Kidney (tissue), 14 donors: ENCODE measurements around the gene PCARE. TPM values are rescaled to one million over a fixed set of nuclear protein-coding genes. Genes with fewer than 3 reads are reported as not detected.

Experiments
- DNase-seq, 5 donors: peaks; one replicate each; pipeline ENCODE4 v3.0.0-alpha.2; 2013 to 2020
- FAIRE-seq: peaks from 2 replicates; lab custom pipeline; 2012; peaks lifted over from hg19 to GRCh38; lab: Jason Lieb, UNC
- H3K27ac ChIP-seq, 2 donors: one replicate each; pipeline ENCODE4 v1.7.0; 2013; ENCODE audit warnings: low read depth in 2 of 2, low read length in 2 of 2, inconsistent platforms in 1 of 2
- H3K27me3 ChIP-seq: one replicate; pipeline ENCODE4 v1.7.1; 2013; ENCODE audit warnings: low read length, inconsistent platforms; ENCODE audit not compliant: control insufficient read depth, insufficient read depth
- H3K36me3 ChIP-seq, 3 donors: one replicate each; pipeline versions ENCODE4 v1.7.0 to v1.7.1; 2013; ENCODE audit warnings: low read length in 3 of 3, control low read depth in 1 of 3, inconsistent platforms in 1 of 3; ENCODE audit not compliant: insufficient read depth in 3 of 3, control insufficient read depth in 2 of 3
- H3K4me1 ChIP-seq, 3 donors: one replicate each; pipeline versions ENCODE4 v1.7.0 to v1.7.1; 2013; ENCODE audit warnings: low read length in 3 of 3, inconsistent platforms in 1 of 3, low read depth in 1 of 3; ENCODE audit not compliant: control insufficient read depth in 2 of 3, insufficient read depth in 2 of 3
- H3K4me3 ChIP-seq, 3 donors: one replicate each; pipeline versions ENCODE4 v1.7.0 to v1.8.1; 2013; ENCODE audit warnings: low read length in 3 of 3, control low read depth in 1 of 3, inconsistent platforms in 1 of 3
- H3K9ac ChIP-seq, 3 donors: one replicate each; pipeline versions ENCODE4 v1.7.0 to v1.7.1; 2013; ENCODE audit warnings: low read length in 3 of 3, control low read depth in 1 of 3, inconsistent platforms in 1 of 3
- H3K9me3 ChIP-seq, 3 donors: one replicate each; pipeline versions ENCODE4 v1.7.0 to v1.7.1; 2013; ENCODE audit warnings: low read length in 3 of 3, control low read depth in 1 of 3, inconsistent platforms in 1 of 3; ENCODE audit not compliant: control insufficient read depth in 2 of 3, insufficient read depth in 1 of 3
- CTCF ChIP-seq: IDR thresholded peaks from 3 replicates; pipeline ENCODE4 v1.5.1; 2012; ENCODE audit warnings: mild to moderate bottlenecking, moderate library complexity, borderline replicate concordance; ENCODE audit not compliant: insufficient read depth; ENCODE audit errors: extremely low read depth
- intact Hi-C: fragments of 100-400 bp; cut with DNase I; formaldehyde crosslinking; loops from one replicate; pipeline ENCODE4 v1.11.1; 2022
- polyA plus RNA-seq: library from polyadenylated mRNA; stranded (reverse); fragments of 350-450 nt; fragmentation: Illumina TruSeq; extraction: RNeasy Lipid Tissue Mini Kit (QIAGEN cat#74804); gene quantifications from one replicate; pipeline ENCODE4 v1.2.3, GENCODE V29; 2014; ENCODE audit warnings: low read depth, low replicate concordance; ENCODE audit not compliant: insufficient read depth
- total RNA-seq: library from RNA; stranded (reverse); fragmentation: NEBNext Ultra II Directional; extraction: Animal tissue kit (Norgen Biotek cat#: 25700); gene quantifications from one replicate; pipeline ENCODE4 v1.2.1, GENCODE V29; 2021
- donor health status: control.
- donor health status: control.
- donor health status: control.
- donor health status: control.
- donor health status: control.
- donor health status: DM: yes; HTN: yes; CAD: no.
- donor health status: Normal renal cell carcinoma (clear cell type).

The PCARE gene
- total and polyA plus RNA-seq, 2 donors from 2014 or later: 1.3 TPM; not detected in 1

- TF ChIP-seq CTCF: no peak
- Histone ChIP-seq H3K27ac (no peak overlapping the region), H3K4me1 (no peaks in the 10 kb centered on the region), H3K36me3 (no peaks in the 10 kb centered on the region), H3K4me3 (no peak overlapping the region), H3K9ac (no peak overlapping the region), H3K9me3 (no peaks in the 10 kb centered on the region), H3K27me3 (no peaks in the 10 kb centered on the region)
- intact Hi-C loops: no loop called here
- DNase-seq (no peak), FAIRE-seq (no peak)
These were observed 48.6 kb downstream of the PCARE start for GRCh38 chr2:29025711-29026110.

- no peak for FAIRE-seq
- Histone ChIP-seq H3K4me1 (no peaks in the 10 kb centered on the region), H3K4me3 (no peak overlapping the region), H3K36me3 (no peaks in the 10 kb centered on the region), H3K27ac (no peak overlapping the region), H3K27me3 (no peaks in the 10 kb centered on the region), H3K9me3 (no peaks in the 10 kb centered on the region), H3K9ac (no peak overlapping the region)
- DNase-seq: no peak
- no peak for TF ChIP-seq CTCF
- intact Hi-C loops: no loop called here
These were observed 49.4 kb downstream of the PCARE start for GRCh38 chr2:29024882-29025430.

- Histone ChIP-seq H3K4me3 (no peak overlapping the region), H3K9ac (no peak overlapping the region), H3K4me1 (no peaks in the 10 kb centered on the region), H3K27ac (no peak overlapping the region), H3K9me3 (no peaks in the 10 kb centered on the region), H3K27me3 (no peaks in the 10 kb centered on the region), H3K36me3 (no peaks in the 10 kb centered on the region)
- FAIRE-seq (no peak), DNase-seq (no peak)
- no peak for TF ChIP-seq CTCF
- intact Hi-C loops: no loop called here
These were observed 51.1 kb downstream of the PCARE start for GRCh38 chr2:29023188-29023587.

GRCh38 chr2:29022679-29023078, 51.6 kb downstream of the PCARE start:
- DNase-seq (no peak), FAIRE-seq (no peak)
- TF ChIP-seq CTCF: no peak
- Histone ChIP-seq H3K36me3 (no peaks in the 10 kb centered on the region), H3K9me3 (no peaks in the 10 kb centered on the region), H3K27me3 (no peaks in the 10 kb centered on the region), H3K4me1 (no peaks in the 10 kb centered on the region), H3K4me3 (no peak overlapping the region), H3K9ac (no peak overlapping the region), H3K27ac (no peak overlapping the region)
- intact Hi-C loops: no loop called here
